ENCODE results near the gene PRCP. TPM values are rescaled to one million over a fixed set of nuclear protein-coding genes. Genes with fewer than 3 reads are reported as not detected.
"Not testable (repeated sequence)": the region's sequence is repeated elsewhere in the genome, so short reads cannot be mapped to it uniquely, and the experiment has no call there.

PRCP gene
- total RNA-seq, 1 experiment from 2014 or later, result 53.9 TPM

GRCh38 chr11:82855616-82856015, 44.6 kb downstream of the PRCP start:
- peaks cover 4% of the 10 kb centered on the region for H3K9me3 Mint-ChIP-seq
- H3K36me3 Mint-ChIP-seq, result no peaks in the 10 kb centered on the region
- H3K4me3 Mint-ChIP-seq, result no peak overlapping the region
- no peaks in the 10 kb centered on the region for H3K4me1 Mint-ChIP-seq
- TF ChIP-seq RORB (CRISPR knock-in tag; IDR thresholded peaks at IDR 0.05) (no peak), EMX1 (CRISPR knock-in tag; IDR thresholded peaks at IDR 0.05) (no peak), GABPB1 (CRISPR knock-in tag; IDR thresholded peaks at IDR 0.05) (no peak), ATF6 (CRISPR knock-in tag; IDR thresholded peaks at IDR 0.05) (no peak), ZNF138 (CRISPR knock-in tag; conservative IDR thresholded peaks at IDR 0.05) (no peak), SOX15 (CRISPR knock-in tag; IDR thresholded peaks at IDR 0.05) (no peak), ZNF232 (CRISPR knock-in tag; IDR thresholded peaks at IDR 0.05) (no peak), OVOL2 (CRISPR knock-in tag; IDR thresholded peaks at IDR 0.05; ENCODE audit: borderline replicate concordance) (no peak), NFYB (CRISPR knock-in tag; conservative IDR thresholded peaks at IDR 0.05; ENCODE audit: low read depth) (no peak), ZBTB21 (CRISPR knock-in tag; IDR thresholded peaks at IDR 0.05; ENCODE audit: borderline replicate concordance) (no peak)
- TF ChIP-seq, protein P1, sequence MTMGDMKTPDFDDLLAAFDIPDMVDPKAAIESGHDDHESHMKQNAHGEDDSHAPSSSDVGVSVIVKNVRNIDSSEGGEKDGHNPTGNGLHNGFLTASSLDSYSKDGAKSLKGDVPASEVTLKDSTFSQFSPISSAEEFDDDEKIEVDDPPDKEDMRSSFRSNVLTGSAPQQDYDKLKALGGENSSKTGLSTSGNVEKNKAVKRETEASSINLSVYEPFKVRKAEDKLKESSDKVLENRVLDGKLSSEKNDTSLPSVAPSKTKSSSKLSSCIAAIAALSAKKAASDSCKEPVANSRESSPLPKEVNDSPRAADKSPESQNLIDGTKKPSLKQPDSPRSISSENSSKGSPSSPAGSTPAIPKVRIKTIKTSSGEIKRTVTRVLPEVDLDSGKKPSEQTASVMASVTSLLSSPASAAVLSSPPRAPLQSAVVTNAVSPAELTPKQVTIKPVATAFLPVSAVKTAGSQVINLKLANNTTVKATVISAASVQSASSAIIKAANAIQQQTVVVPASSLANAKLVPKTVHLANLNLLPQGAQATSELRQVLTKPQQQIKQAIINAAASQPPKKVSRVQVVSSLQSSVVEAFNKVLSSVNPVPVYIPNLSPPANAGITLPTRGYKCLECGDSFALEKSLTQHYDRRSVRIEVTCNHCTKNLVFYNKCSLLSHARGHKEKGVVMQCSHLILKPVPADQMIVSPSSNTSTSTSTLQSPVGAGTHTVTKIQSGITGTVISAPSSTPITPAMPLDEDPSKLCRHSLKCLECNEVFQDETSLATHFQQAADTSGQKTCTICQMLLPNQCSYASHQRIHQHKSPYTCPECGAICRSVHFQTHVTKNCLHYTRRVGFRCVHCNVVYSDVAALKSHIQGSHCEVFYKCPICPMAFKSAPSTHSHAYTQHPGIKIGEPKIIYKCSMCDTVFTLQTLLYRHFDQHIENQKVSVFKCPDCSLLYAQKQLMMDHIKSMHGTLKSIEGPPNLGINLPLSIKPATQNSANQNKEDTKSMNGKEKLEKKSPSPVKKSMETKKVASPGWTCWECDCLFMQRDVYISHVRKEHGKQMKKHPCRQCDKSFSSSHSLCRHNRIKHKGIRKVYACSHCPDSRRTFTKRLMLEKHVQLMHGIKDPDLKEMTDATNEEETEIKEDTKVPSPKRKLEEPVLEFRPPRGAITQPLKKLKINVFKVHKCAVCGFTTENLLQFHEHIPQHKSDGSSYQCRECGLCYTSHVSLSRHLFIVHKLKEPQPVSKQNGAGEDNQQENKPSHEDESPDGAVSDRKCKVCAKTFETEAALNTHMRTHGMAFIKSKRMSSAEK (CRISPR knock-in tag; IDR thresholded peaks at IDR 0.05; ENCODE audit: borderline replicate concordance), result no peak
- ATAC-seq (no peak), DNase-seq (ENCODE audit: low spot score) (no peak)
- ChIA-PET CTCF (no interaction called here), POLR2A (no interaction called here)
- no peaks in the 10 kb centered on the region for H3K27me3 Mint-ChIP-seq (ENCODE audit: low read depth)
- H3K27ac Mint-ChIP-seq, result no peak overlapping the region

GRCh38 chr11:82854916-82855315, 45.3 kb downstream of the PRCP start:
- DNase-seq (ENCODE audit: low spot score); ATAC-seq; H3K36me3 Mint-ChIP-seq; POLR2A ChIA-PET; CTCF ChIA-PET; H3K27me3 Mint-ChIP-seq (ENCODE audit: low read depth); H3K4me3 Mint-ChIP-seq; H3K9me3 Mint-ChIP-seq; H3K4me1 Mint-ChIP-seq; H3K27ac Mint-ChIP-seq: not testable (repeated sequence)

DNA sequence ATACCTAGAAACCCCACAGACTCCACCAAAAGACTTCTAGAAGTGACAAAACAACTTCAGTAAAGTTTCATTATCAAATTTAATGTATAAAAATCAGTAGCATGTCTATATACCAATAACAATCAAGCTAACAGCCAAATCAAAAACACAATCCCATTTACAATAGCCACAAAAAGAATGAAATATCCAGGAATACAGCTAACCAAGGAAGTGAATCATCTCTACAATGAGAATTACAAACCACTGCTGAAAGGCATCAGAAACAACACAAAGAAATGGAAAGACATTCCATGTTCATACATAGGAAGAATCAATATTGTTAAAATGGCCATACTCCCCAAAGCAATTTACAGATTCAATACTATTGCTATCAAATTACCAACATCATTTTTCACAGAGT, 46.0 kb downstream of the PRCP start:
- Mint-ChIP-seq H3K4me3 (no peak overlapping the region), H3K27ac (no peak overlapping the region), H3K27me3 (ENCODE audit: low read depth) (no peaks in the 10 kb centered on the region), H3K9me3 (peaks cover 4% of the 10 kb centered on the region), H3K36me3 (no peaks in the 10 kb centered on the region), H3K4me1 (no peaks in the 10 kb centered on the region)
- DNase-seq (ENCODE audit: low spot score) (no peak), ATAC-seq (no peak)
- CTCF ChIA-PET, result no interaction called here
- POLR2A ChIA-PET, result no interaction called here
- no peak for TF ChIP-seq SMAD3 (CRISPR knock-in tag; IDR thresholded peaks at IDR 0.05; ENCODE audit: borderline replicate concordance)
- no peak for TF ChIP-seq ZNF219 (CRISPR knock-in tag; IDR thresholded peaks at IDR 0.05; ENCODE audit: borderline replicate concordance)
- TF ChIP-seq TEAD4 (CRISPR knock-in tag; IDR thresholded peaks at IDR 0.05), result no peak
- TF ChIP-seq EMX1 (CRISPR knock-in tag; IDR thresholded peaks at IDR 0.05), result no peak
- no peak for TF ChIP-seq ZNF281 (CRISPR knock-in tag; IDR thresholded peaks at IDR 0.05)
